ENCODE results near the gene LRP2. TPM values are rescaled to one million over a fixed set of nuclear protein-coding genes. Genes with fewer than 3 reads are reported as not detected.
A peak's percentile ranks its signal among the peaks of the same experiment; 100 is the strongest.

The LRP2 gene
- total RNA-seq, 4 donors from 2014 or later, result 0.08 to 0.96 (median 0.20) TPM

DNA sequence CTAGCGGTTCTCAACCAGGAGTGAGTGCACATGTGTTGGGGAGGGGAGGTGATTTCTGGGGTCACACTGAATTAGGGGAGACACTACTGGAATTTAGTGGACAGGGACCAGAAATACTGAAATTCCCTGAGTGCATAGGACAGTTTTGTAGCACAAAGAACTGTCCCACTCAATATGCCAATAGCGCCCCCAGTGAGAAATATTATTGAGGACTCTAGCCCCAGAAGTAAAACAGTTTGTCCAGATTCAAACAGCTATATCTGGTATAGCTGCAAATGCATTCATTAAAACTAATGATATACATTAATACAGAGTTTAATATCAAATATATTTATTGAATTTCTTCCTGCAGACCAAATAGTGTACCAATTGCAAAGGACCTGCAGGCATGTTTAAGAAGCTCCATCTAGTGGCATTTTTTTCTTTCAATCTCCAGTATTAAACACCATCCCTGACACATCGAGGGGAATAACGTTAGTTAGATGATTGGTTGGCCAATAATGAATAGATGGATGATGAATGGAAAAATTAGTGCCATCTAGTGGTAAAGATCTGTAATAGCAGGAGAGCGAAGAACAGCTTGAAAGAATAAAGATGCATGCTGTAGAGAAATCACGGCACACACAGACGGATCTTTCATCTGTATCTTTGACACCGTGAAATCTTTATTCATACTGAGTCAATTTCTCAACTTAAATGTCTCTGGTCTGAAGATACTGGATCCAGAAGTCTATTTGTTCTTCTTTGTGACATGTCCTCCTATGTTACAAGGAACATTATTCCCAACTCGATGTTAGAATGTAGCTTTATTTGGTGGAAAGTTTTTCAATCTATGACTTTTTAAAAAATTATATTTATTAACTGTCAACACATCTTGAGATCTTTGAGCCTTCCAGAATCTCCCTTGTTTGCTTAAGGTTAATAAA is 230.5 kb downstream of the LRP2 start:
- Histone ChIP-seq H3K4me1 (no peaks in the 10 kb centered on the region), H3K27ac (no peak overlapping the region), H3K27me3 (no peaks in the 10 kb centered on the region), H3K36me3 (no peaks in the 10 kb centered on the region), H3K4me3 (no peak overlapping the region), H3K9me3 (no peaks in the 10 kb centered on the region)
- TF ChIP-seq EP300 (IDR thresholded peaks at IDR 0.05), result no peak
- TF ChIP-seq, protein P1, sequence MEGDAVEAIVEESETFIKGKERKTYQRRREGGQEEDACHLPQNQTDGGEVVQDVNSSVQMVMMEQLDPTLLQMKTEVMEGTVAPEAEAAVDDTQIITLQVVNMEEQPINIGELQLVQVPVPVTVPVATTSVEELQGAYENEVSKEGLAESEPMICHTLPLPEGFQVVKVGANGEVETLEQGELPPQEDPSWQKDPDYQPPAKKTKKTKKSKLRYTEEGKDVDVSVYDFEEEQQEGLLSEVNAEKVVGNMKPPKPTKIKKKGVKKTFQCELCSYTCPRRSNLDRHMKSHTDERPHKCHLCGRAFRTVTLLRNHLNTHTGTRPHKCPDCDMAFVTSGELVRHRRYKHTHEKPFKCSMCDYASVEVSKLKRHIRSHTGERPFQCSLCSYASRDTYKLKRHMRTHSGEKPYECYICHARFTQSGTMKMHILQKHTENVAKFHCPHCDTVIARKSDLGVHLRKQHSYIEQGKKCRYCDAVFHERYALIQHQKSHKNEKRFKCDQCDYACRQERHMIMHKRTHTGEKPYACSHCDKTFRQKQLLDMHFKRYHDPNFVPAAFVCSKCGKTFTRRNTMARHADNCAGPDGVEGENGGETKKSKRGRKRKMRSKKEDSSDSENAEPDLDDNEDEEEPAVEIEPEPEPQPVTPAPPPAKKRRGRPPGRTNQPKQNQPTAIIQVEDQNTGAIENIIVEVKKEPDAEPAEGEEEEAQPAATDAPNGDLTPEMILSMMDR (IDR thresholded peaks at IDR 0.05), result peak; percentile 70 to 74
- DNase-seq (ENCODE audit: low spot score in 2 of 2), result no peak
- 28% methylated on average over 9 of the region's 9 CpGs for WGBS

DNA sequence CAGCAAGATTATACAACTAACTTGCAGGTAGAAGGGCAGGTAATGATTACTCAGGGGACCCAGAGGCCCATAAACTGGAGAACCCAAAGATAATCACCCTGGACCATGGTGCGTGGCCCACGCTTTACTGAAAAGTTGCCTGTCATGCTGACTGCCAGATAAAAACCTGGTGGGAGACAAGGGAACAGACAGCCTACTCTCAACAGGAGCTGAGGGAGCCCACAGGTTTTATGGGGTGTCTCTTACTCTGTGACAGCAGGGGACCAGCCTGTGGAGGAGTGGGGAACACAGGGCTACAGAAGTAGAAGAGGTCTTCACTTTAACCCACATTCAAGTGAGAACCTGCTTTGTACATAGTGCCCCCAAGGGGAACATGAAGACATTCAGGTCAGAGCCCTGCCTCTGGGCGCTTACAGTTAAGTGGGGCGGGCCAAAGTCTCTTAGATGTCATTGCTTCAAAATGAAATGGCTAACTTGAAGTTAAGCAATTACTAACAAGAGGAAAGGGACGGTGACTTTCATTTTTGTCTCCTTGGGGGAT is 232.6 kb downstream of the LRP2 start:
- TF ChIP-seq, protein P1 (IDR thresholded peaks at IDR 0.05), result no peak
- TF ChIP-seq POLR2A (IDR thresholded peaks at IDR 0.05), result no peak
- no peak for TF ChIP-seq EP300 (IDR thresholded peaks at IDR 0.05)
- TF ChIP-seq POLR2AphosphoS5 (IDR thresholded peaks at IDR 0.05), result no peak
- H3K36me3 ChIP-seq, result no peaks in the 10 kb centered on the region
- no peak overlapping the region for H3K27ac ChIP-seq
- H3K4me1 ChIP-seq, result no peaks in the 10 kb centered on the region
- no peak overlapping the region for H3K4me3 ChIP-seq
- DNase-seq (ENCODE audit: low spot score in 2 of 2), result no peak
- H3K9me3 ChIP-seq, result no peaks in the 10 kb centered on the region
- 88% methylated on average over 5 of the region's 5 CpGs for WGBS
- H3K27me3 ChIP-seq, result no peaks in the 10 kb centered on the region

DNA sequence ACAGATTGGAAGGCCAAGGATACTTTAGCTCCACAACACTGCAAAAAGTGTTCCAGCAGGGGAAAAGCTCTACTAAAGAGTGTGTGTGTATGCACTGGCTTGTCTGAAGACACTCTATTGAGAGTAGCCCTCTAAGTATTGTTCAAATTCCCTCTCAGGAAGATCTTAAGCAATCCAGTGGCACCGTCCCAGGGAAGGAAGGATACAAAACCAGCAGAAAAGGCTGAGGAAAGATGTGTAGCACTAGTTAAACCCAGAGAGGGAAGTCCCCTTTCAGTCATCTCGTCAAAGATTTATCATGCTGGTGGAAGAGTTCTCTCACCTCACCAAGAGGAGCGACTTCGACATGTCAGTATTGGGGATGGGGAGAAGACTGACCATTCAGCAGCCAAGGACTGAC is 242.5 kb downstream of the LRP2 start:
- Histone ChIP-seq H3K4me3 (no peak overlapping the region), H3K9me3 (no peaks in the 10 kb centered on the region), H3K4me1 (no peaks in the 10 kb centered on the region), H3K27me3 (no peaks in the 10 kb centered on the region), H3K36me3 (no peaks in the 10 kb centered on the region), H3K27ac (no peak overlapping the region)
- no peak for DNase-seq (ENCODE audit: low spot score in 2 of 2)
- WGBS, result 79% methylated on average over 4 of the region's 4 CpGs
- no peak for TF ChIP-seq POLR2AphosphoS5 (IDR thresholded peaks at IDR 0.05)
- TF ChIP-seq POLR2A (IDR thresholded peaks at IDR 0.05), result no peak
- TF ChIP-seq EP300 (IDR thresholded peaks at IDR 0.05), result no peak
- TF ChIP-seq, protein P1 (IDR thresholded peaks at IDR 0.05), result no peak

DNA sequence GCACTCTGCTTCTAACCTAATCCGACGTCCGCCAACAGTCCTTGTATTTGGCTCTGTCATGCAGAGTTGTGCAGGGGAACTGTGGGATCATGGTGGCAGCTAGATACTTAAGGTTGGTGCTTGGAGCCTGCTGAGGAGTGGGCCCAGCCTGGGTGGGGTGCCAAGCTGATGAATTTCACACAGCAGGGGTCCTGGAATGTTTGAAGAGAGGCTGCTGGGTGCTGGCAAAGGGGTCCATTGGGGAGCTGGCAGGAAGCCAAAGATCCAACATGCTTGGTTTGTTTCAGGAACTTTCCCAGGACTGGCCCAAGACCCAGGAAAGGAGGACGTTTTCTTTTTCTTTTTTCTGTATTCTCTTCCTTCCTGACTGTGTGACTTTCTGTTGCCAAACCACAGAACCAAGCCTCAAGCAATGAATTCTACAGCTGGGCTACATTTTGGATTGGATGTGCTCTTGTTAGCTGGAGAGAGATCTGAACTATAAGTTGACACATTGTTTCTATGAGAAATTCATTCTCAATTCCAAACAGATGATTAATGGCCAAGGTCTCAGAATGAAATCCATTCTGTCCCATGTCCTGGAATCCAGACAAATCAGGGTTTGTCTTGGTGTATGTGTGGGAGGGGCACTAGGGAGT is 243.1 kb downstream of the LRP2 start:
- WGBS, result 59% methylated on average over 4 of the region's 4 CpGs
- Histone ChIP-seq H3K4me3 (no peak overlapping the region), H3K4me1 (no peaks in the 10 kb centered on the region), H3K36me3 (no peaks in the 10 kb centered on the region), H3K27ac (no peak overlapping the region), H3K9me3 (no peaks in the 10 kb centered on the region), H3K27me3 (no peaks in the 10 kb centered on the region)
- TF ChIP-seq POLR2AphosphoS5 (IDR thresholded peaks at IDR 0.05) (no peak), POLR2A (IDR thresholded peaks at IDR 0.05) (no peak), EP300 (IDR thresholded peaks at IDR 0.05) (no peak)
- TF ChIP-seq, protein P1 (IDR thresholded peaks at IDR 0.05), result no peak
- DNase-seq (ENCODE audit: low spot score in 2 of 2), result no peak

DNA sequence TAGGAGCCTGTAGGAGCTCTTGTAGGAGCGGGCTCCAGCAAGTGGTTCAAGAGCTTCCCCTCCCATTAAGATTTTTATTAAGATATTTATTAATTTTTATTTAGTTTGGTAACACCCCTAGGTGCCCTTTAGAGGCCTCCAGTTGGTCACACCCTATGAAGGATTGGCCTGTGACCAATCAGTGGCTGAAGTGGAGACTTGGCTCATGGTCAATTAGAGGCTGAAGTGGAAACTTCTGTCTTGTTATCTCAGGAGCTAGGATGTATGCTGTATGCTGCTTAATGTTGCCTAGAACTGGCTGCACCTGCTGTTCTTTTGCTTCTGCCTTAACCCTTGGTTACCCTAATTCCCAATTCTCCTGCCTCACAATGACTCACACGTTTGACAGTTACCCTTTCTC is 244.3 kb downstream of the LRP2 start:
- WGBS, result 63% methylated on average over 2 of the region's 2 CpGs
- no peaks in the 10 kb centered on the region for H3K4me1 ChIP-seq
- no peak overlapping the region for H3K4me3 ChIP-seq
- no peaks in the 10 kb centered on the region for H3K36me3 ChIP-seq
- H3K27me3 ChIP-seq, result no peaks in the 10 kb centered on the region
- H3K9me3 ChIP-seq, result no peaks in the 10 kb centered on the region
- DNase-seq (ENCODE audit: low spot score in 2 of 2), result no peak
- no peak for TF ChIP-seq POLR2AphosphoS5 (IDR thresholded peaks at IDR 0.05)
- TF ChIP-seq EP300 (IDR thresholded peaks at IDR 0.05), result no peak
- TF ChIP-seq POLR2A (IDR thresholded peaks at IDR 0.05), result no peak
- TF ChIP-seq, protein P1 (IDR thresholded peaks at IDR 0.05), result no peak
- no peak overlapping the region for H3K27ac ChIP-seq

Data from suprapubic skin (tissue), 4 donors.